HG03439 (cell line): Measurements from ENCODE around the gene KCNC1.

Source experiments
- ATAC-seq: cut with Tn5 transposase; IDR thresholded peaks from one replicate; pipeline ENCODE4 v1.9.1; 2021; ENCODE audit warnings: mild to moderate bottlenecking, moderate library complexity; ENCODE audit not compliant: unreplicated experiment

Gene KCNC1

GRCh38 chr11:17734418-17734911 lies at the start of gene KCNC1:
KCNC1 (plus strand) TSS chr11:17734781; CDS start chr11:17736003, 1,222 bp downstream.
- no peak for ATAC-seq

- no peak for ATAC-seq
Measured at GRCh38 chr11:17686231-17686980, 48.2 kb upstream of the KCNC1 start.

GRCh38 chr11:17687946-17688670 lies 46.5 kb upstream of the KCNC1 start:
- ATAC-seq: no peak

- ATAC-seq: no peak
Measured at GRCh38 chr11:17691550-17691949, 43.0 kb upstream of the KCNC1 start.

GRCh38 chr11:17691976-17692375 lies 42.6 kb upstream of the KCNC1 start:
- no peak for ATAC-seq

- ATAC-seq: no peak
Measured at GRCh38 chr11:17692931-17693330, 41.6 kb upstream of the KCNC1 start.

GRCh38 chr11:17693531-17693930 lies 41.0 kb upstream of the KCNC1 start:
- ATAC-seq: no peak

GRCh38 chr11:17694494-17695110 lies 40.0 kb upstream of the KCNC1 start:
- ATAC-seq: no peak

GRCh38 chr11:17695454-17696441 lies 38.8 kb upstream of the KCNC1 start:
- no peak for ATAC-seq

- no peak for ATAC-seq
Measured at GRCh38 chr11:17696741-17697140, 37.8 kb upstream of the KCNC1 start.

GRCh38 chr11:17697175-17697949 lies 37.2 kb upstream of the KCNC1 start:
- no peak for ATAC-seq

- no peak for ATAC-seq
Measured at GRCh38 chr11:17699147-17700114, 35.1 kb upstream of the KCNC1 start.

- ATAC-seq: no peak
Measured at GRCh38 chr11:17700991-17701390, 33.6 kb upstream of the KCNC1 start.

GRCh38 chr11:17702876-17703275 lies 31.7 kb upstream of the KCNC1 start:
- no peak for ATAC-seq

- ATAC-seq: no peak
Measured at GRCh38 chr11:17703951-17704350, 30.6 kb upstream of the KCNC1 start.

- no peak for ATAC-seq
Measured at GRCh38 chr11:17707830-17708229, 26.8 kb upstream of the KCNC1 start.

GRCh38 chr11:17711836-17712235 lies 22.7 kb upstream of the KCNC1 start:
- no peak for ATAC-seq

- no peak for ATAC-seq
Measured at GRCh38 chr11:17713851-17714250, 20.7 kb upstream of the KCNC1 start.
